SK-N-SH (cell line): ENCODE data around the gene RBM7. TPM values are rescaled to one million over a fixed set of nuclear protein-coding genes. Genes with fewer than 3 reads are reported as not detected.

Experiments
- CTCF ChIA-PET: fragments of 300-600, 350-600 bp; formaldehyde crosslinking; extraction: SDS; loops from one replicate; lab custom pipeline; 2021; lab: Yijun Ruan, JAX
- POLR2A ChIA-PET: fragments of 350-600 bp; sonication (Branson Sonifier 250); formaldehyde crosslinking; extraction: SDS; loops from one replicate; lab custom pipeline; 2020; ENCODE audit warnings: antibody characterized with exemption, inconsistent platforms; lab: Yijun Ruan, JAX
- DNase-seq: peaks from one replicate; pipeline ENCODE4 v3.0.0; 2012
- H2AFZ ChIP-seq: fragments of 200-600 bp; sonication (generic); 2 replicates; pipeline ENCODE4 v1.8.1; 2016; ENCODE audit warnings: antibody characterized with exemption, mild to moderate bottlenecking, low read depth
- H3F3A ChIP-seq: fragments of 200-600 bp; sonication (generic); replicated peaks from 2 replicates; pipeline ENCODE3; 2016; ENCODE audit warnings: antibody characterized with exemption, mild to moderate bottlenecking; ENCODE audit not compliant: insufficient read depth
- H3K27ac ChIP-seq, 2 experiments: fragments of 200-500 bp in 1 of 2; fragments of 200-600 bp in 1 of 2; sonication (Bioruptor generic) in 1 of 2; sonication (generic), shearing (Covaris generic) in 1 of 2; 2 replicates each; pipeline versions ENCODE4 v1.5.1 to v1.6.1; 2014 to 2016; ENCODE audit warnings: low read depth in 2 of 2, inconsistent platforms in 1 of 2, low read length in 1 of 2, mild to moderate bottlenecking in 1 of 2, mixed read lengths in 1 of 2
- H3K27me3 ChIP-seq: fragments of 200-600 bp; sonication (generic), shearing (Covaris generic); 2 replicates; pipeline ENCODE4 v1.6.1; 2016; ENCODE audit warnings: mixed run types; ENCODE audit not compliant: insufficient read depth
- H3K36me3 ChIP-seq, 2 experiments: fragments of 200-500 bp in 1 of 2; fragments of 200-600 bp in 1 of 2; sonication (Bioruptor generic) in 1 of 2; sonication (generic) in 1 of 2; replicated peaks in 1 of 2; 2 replicates each; pipeline versions ENCODE3 to v1.5.1; 2014 to 2016; ENCODE audit warnings: low read length in 1 of 2, mild to moderate bottlenecking in 1 of 2; ENCODE audit not compliant: insufficient read depth in 2 of 2, control insufficient read depth in 1 of 2
- H3K4me1 ChIP-seq, 2 experiments: fragments of 200-500 bp in 1 of 2; fragments of 200-600 bp in 1 of 2; sonication (Bioruptor generic) in 1 of 2; sonication (generic), shearing (Covaris generic) in 1 of 2; 2 replicates each; pipeline versions ENCODE4 v1.5.1 to v1.6.1; 2014 to 2016; ENCODE audit warnings: low read depth in 1 of 2, low read length in 1 of 2, mixed run types in 1 of 2; ENCODE audit not compliant: insufficient read depth in 2 of 2, control insufficient read depth in 1 of 2
- H3K4me2 ChIP-seq: fragments of 200-600 bp; sonication (generic), shearing (Covaris generic); 2 replicates; pipeline ENCODE4 v1.6.1; 2017; ENCODE audit warnings: mixed run types
- H3K4me3 ChIP-seq, 2 experiments: fragments of 200-500 bp in 1 of 2; fragments of 200-600 bp in 1 of 2; sonication (Bioruptor generic) in 1 of 2; sonication (generic), shearing (Covaris generic) in 1 of 2; 2 replicates each; pipeline versions ENCODE4 v1.5.1 to v1.8.1; 2014 to 2016; ENCODE audit warnings: low read depth in 2 of 2, inconsistent platforms in 1 of 2, low read length in 1 of 2, mild to moderate bottlenecking in 1 of 2, mixed read lengths in 1 of 2, moderate library complexity in 1 of 2
- H3K79me2 ChIP-seq: fragments of 200-600 bp; sonication (generic); 2 replicates; pipeline ENCODE4 v1.8.1; 2017; ENCODE audit warnings: mild to moderate bottlenecking; ENCODE audit not compliant: insufficient read depth
- H3K9ac ChIP-seq: fragments of 200-600 bp; sonication (generic); 2 replicates; pipeline ENCODE4 v1.6.1; 2017; ENCODE audit warnings: mixed run types
- H3K9me2 ChIP-seq: fragments of 200-600 bp; sonication (generic); 2 replicates; pipeline ENCODE4 v1.6.1; 2017; ENCODE audit warnings: mixed run types
- H3K9me3 ChIP-seq: fragments of 200-600 bp; sonication (generic); 2 replicates; pipeline ENCODE4 v1.6.1; 2017; ENCODE audit warnings: mixed run types, mild to moderate bottlenecking, moderate library complexity
- H4K20me1 ChIP-seq: fragments of 200-600 bp; sonication (generic); 2 replicates; pipeline ENCODE4 v1.6.1; 2017; ENCODE audit warnings: mild to moderate bottlenecking, mixed run types; ENCODE audit not compliant: insufficient read depth
- CTCF ChIP-seq: fragments of 200-600 bp; sonication (generic); IDR thresholded peaks from 2 replicates; pipeline ENCODE4 v1.6.1; 2017; ENCODE audit warnings: antibody characterized with exemption, mild to moderate bottlenecking, moderate library complexity
- FOSL2 ChIP-seq: IDR thresholded peaks from 2 replicates; pipeline ENCODE4 v1.4.0; 2012; ENCODE audit warnings: low read depth, mild to moderate bottlenecking, moderate library complexity, borderline replicate concordance
- GATA2 ChIP-seq: sonication (generic); formaldehyde crosslinking; IDR thresholded peaks from 2 replicates; pipeline ENCODE4 v1.5.0; 2020; ENCODE audit warnings: mild to moderate bottlenecking, missing genetic modification reagents
- RCOR1 ChIP-seq: fragments of 150-350 bp; IDR thresholded peaks from 2 replicates; pipeline ENCODE4 v1.6.1; 2017; ENCODE audit warnings: antibody characterized with exemption, low read length
- REST ChIP-seq: IDR thresholded peaks from 2 replicates; pipeline ENCODE4 v1.6.1; 2012; ENCODE audit warnings: mild to moderate bottlenecking, low read depth, low read length, moderate library complexity
- WGBS: methylation state at CpG from one replicate; pipeline ENCODE4 v1.1.6; 2017; ENCODE audit warnings: low lambda C conversion rate; 5-methylcytosine and 5-hydroxymethylcytosine counted together
- polyA plus RNA-seq, 3 experiments: library from polyadenylated mRNA; depleted of rRNA; stranded (reverse); fragments of >200 nt; gene quantifications; 2 replicates each; pipeline ENCODE4 v1.2.3, GENCODE V29; 2012

Gene RBM7
- polyA plus RNA-seq, 1 of the 3 experiments (the other 2 are of a cell fraction) = 19.5 TPM

- no peak for TF ChIP-seq CTCF
- TF ChIP-seq, all 33 proteins: peak for 0
Measured at GRCh38 chr11:114449845-114450244, 49.4 kb downstream of the RBM7 start (continued).

GRCh38 chr11:114452399-114452798, 51.9 kb downstream of the RBM7 start:
- no peak overlapping the region for H3K9ac ChIP-seq
- no peak for TF ChIP-seq REST
- TF ChIP-seq FOSL2 = no peak
- no peak for TF ChIP-seq RCOR1
- TF ChIP-seq GATA2 = no peak
- H3K9me3 ChIP-seq = no peaks in the 10 kb centered on the region
- CTCF ChIA-PET = interaction anchor here (1.1 kb wide), 1 partner anchor 27 kb away, joined by 3 read pairs; no protein-coding TSS in a partner anchor
- 0 out of 4 replicates have a peak, but pooled peaks cover 0 to 5% of the 10 kb centered on the region in 2 experiments for H3K4me1 ChIP-seq
- H2AFZ ChIP-seq = no peak overlapping the region
- POLR2A ChIA-PET = no interaction called here
- peaks cover 45 to 48% of the 10 kb centered on the region in 2 experiments for H3K36me3 ChIP-seq
- H3K9me2 ChIP-seq = no peaks in the 10 kb centered on the region
- H3K79me2 ChIP-seq = peaks cover 24% of the 10 kb centered on the region; the same call in 1 of the 2 replicates
- H3K27me3 ChIP-seq = no peaks in the 10 kb centered on the region
- DNase-seq = no peak
- no peaks in the 10 kb centered on the region; the same call in 1 of the 2 replicates for H4K20me1 ChIP-seq
- H3F3A ChIP-seq = no peaks in the 10 kb centered on the region
- no peak overlapping the region for H3K4me3 ChIP-seq
- WGBS = 98% methylated on average over 3 of the region's 3 CpGs
- no peak overlapping the region for H3K27ac ChIP-seq
- H3K4me2 ChIP-seq = no peak overlapping the region

Other genes starting within 250 kb of the RBM7 start
- 84.6 and 106 TPM in 2 replicates for gene NNMT, start 104.3 kb upstream of the RBM7 start, polyA plus RNA-seq (2012; rRNA removed)
- gene C11orf71, start 155 bp upstream of the RBM7 start, polyA plus RNA-seq (2012; rRNA removed) = 7.8 and 8.4 TPM in 2 replicates
- gene REXO2, start 38.8 kb downstream of the RBM7 start, polyA plus RNA-seq (2012; rRNA removed) = 386 and 419 TPM in 2 replicates
- gene NXPE1, start 159.2 kb downstream of the RBM7 start, polyA plus RNA-seq (2012; rRNA removed) = not detected in 2 replicates
- gene NXPE4, start 195.1 kb downstream of the RBM7 start, polyA plus RNA-seq (2012; rRNA removed) = not detected in 2 replicates